G401.6 (cell line): ENCODE results near the gene KRT14.
"Not testable (repeated sequence)": the region's sequence is repeated elsewhere in the genome, so short reads cannot be mapped to it uniquely, and the experiment has no call there.

Source experiments
- FAIRE-seq: peaks from 2 replicates; lab custom pipeline; 2012; peaks lifted over from hg19 to GRCh38; lab: Jason Lieb, UNC

KRT14 gene

DNA sequence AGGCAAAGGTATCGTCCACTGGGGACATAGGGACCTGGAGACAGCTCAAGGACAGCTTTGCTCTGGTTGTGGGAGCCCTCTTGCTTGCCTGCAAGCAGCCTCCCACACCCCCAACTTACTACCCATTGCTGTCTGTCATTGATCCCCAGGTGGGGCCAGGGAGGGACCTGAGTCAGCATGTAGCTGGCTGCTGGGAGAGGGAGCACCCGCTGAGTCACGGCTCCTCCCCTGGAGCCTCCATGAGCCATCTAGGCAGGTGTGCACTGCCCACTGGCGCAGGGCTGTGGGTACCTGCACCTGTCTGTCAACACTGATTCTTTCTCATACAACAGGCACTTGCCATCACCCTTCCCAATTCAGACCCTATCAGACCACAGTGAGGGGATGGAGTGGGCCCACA lies 10.0 kb downstream of the KRT14 start:
- not testable (repeated sequence) for FAIRE-seq

DNA sequence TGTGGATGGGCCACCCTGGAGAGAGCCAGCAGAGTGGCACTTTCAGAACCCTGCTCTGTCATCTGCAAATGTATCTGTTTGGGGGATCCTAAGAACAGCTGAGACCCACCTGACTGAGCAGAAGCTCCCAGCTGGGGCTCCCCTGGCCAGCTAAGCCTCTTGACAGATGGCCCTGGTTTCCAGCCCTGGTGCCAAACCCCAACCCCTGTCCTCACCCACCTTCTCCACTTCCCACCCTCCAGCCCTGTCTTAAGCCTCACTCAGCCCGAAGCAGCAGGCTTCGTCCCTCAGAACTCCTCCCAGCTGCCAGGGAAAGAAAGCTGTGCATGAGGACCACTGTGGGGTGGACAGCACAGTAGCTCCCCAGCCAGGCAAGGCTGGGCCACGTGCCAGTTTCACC lies 11.4 kb downstream of the KRT14 start:
- no peak for FAIRE-seq

GRCh38 chr17:41571561-41572434 lies 14.9 kb downstream of the KRT14 start, which contains the start of gene KRT9:
KRT9 (minus strand) TSS chr17:41572059; CDS start chr17:41571992, 67 bp downstream.
- FAIRE-seq, result no peak

- FAIRE-seq, result no peak
Measured at GRCh38 chr17:41567317-41567716, 19.4 kb downstream of the KRT14 start.

- FAIRE-seq, result no peak
Measured at GRCh38 chr17:41565338-41565737, 21.4 kb downstream of the KRT14 start.

GRCh38 chr17:41563607-41564170 lies 23.0 kb downstream of the KRT14 start:
- no peak for FAIRE-seq

DNA sequence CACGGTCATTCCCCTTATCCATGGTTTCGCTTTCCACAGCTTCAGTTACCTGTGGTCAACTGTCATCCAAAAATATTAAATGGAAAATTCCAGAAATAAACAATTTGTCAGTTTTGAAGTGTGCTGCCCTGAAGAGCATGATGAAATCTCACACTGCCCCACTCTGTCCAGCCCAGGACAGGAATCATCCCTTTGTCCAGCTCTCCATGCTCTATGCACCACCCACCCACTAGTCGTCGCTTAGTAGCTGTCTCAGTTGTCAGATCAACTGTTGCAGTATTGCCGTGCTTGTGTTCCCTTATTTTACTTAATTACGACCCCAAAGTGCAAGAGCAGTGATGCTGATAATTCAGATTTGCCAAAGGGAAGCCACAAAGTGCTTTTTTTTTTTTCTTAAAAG lies 25.1 kb downstream of the KRT14 start:
- no peak for FAIRE-seq

DNA sequence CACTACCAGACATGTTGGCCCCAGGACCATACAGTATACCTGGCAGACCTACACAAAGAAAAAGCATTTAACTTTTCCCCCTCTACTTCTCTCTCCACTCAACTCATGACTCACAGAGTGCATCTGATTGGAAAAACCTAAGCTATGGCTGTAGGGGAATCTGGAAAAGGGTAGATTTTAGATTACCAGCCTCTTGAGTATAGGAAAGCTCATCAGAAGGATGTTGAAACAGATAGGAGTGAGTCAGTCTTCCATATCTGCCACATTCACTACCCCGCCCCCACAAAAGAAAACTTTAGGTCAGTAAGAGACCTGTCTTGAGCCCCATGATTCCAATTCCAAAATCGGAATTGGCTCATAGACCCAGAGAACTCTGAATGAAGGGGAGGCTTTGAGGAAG lies 27.1 kb downstream of the KRT14 start:
- no peak for FAIRE-seq

DNA sequence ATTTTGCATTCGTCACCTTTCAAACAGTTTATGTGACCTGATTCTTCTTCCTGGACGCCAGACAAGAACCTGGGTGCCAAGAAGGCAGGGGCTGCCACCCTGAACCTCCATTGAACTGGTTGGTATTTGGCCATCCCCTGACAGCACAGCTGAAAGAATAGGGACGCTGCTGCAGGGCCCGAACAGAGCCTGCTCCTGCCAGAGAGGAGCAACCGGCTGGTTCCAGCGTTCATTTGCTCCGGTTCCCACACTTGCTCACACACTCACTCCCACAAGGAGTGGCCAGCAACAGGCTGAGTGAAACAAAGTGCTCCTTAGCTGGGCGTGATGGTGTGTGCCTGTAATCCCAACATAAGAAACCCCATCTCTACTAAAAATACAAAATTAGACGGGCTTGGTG lies 29.8 kb downstream of the KRT14 start:
- FAIRE-seq, result no peak

- no peak for FAIRE-seq
Measured at GRCh38 chr17:41556306-41556705, 30.4 kb downstream of the KRT14 start.

GRCh38 chr17:41555105-41555887 lies 31.4 kb downstream of the KRT14 start:
- no peak for FAIRE-seq

- no peak for FAIRE-seq
Measured at GRCh38 chr17:41553987-41554680, 32.6 kb downstream of the KRT14 start.

- no peak for FAIRE-seq
Measured at GRCh38 chr17:41553176-41553575, 33.5 kb downstream of the KRT14 start.

DNA sequence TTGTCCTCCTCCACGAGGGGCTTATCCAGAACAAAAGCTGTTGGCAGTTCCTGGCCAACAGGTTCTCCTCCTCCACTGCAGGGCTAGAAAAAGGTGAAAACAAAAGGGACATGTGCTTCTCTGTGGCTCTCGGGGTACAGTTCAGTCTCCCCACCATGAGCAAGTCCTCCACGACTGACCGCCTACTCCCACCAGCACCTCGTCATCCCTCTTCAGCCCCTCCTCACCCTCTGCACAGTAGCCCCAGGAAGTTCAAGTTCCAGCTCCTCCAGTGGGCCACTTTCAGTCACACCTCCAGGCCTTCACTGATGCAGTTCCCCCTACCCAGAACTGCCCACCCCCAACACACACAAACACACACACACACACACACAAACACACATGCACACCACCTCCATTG lies 34.2 kb downstream of the KRT14 start:
- FAIRE-seq, result no peak

DNA sequence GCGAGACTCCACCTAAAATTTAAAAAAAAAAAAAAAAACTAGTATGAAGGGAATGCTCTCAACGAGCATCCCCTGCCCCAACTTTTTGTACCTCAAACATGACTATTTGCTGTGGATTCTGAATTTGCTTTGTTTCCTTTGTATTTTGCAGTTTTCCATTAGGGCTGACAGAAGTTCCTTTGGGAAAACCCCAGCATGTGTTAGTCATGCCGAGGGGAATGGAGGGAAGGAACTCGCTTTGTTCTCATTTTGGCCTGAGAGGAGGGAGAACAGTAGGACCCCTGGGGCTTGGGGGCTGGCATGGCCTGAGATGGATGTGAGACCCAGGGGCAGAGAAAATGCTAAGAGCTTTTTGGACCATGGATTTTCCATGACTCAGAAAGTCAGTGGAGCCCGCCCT lies 35.3 kb downstream of the KRT14 start:
- FAIRE-seq, result no peak

DNA sequence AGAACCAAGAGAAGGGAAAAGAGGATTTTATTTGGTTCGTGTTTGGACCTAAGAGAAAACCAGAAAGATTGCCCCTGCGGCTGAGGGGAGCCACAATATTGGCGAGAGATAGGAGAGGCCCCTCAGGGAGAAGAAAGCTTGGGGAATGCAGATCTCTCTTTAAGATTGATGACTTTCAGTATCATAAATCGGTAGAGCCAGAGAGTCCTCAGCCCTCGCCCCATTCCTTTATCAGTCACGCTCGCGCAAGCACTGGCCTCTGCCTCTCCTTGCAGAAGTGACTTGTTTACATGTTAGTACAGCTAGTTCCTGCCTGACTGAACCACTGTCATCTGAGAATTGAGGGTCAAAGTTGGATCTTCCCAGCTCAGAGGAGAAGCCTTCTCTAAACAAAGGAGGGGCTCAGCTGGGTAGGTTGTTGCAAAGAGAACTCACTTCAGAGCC lies 37.1 kb downstream of the KRT14 start:
- no peak for FAIRE-seq

- peak; percentile 76 for FAIRE-seq
Measured at GRCh38 chr17:41548844-41549595, 37.7 kb downstream of the KRT14 start.

GRCh38 chr17:41547921-41548843 lies 38.5 kb downstream of the KRT14 start:
- FAIRE-seq, result no peak

DNA sequence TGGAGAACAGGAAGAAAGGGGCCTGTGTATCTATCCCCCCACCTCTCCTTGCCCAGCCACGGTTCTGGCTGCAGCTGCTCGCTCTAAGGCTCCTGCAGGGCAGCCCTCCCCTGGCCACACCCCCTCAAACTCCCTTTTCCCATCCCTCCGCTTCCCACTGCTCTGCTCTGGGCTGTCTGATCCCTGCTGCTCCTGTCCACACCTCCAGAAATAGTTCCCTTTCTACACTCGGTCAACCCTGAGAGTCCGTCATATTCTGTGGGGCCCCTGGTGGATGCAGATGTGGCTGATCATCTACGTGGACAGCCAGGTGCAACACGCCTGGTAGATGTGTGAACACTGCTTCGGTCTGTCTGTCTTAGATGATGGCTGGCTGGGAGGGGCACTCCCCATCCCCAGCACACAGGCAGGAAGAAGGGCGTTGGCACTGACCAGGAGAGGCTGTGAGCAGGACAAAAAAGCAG lies 39.3 kb downstream of the KRT14 start:
- no peak for FAIRE-seq

DNA sequence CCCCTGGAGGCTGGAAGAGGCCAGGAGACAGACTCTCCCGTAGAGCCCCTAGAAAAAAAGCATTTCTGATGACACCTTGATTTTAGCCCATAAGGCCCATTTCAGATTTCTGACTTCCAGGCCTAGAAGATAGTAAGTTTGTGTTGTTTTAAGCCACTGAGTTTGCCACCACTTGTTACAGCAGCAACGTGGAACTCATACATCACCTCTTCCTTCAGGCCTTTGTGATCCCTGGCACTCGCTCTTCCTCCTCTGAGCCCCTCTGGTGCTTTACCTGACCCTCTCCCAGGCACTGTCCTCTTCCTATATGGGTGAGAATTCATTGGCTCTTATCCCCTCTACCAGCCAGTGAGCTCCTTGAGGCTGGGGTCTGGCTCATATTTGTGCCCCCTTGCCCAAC lies 39.9 kb downstream of the KRT14 start:
- no peak for FAIRE-seq
